Prostate gland (tissue), 2 donors: ENCODE measurements around the gene SEC11A.

Experiments
- POLR2AphosphoS5 ChIP-seq: sonication (generic); formaldehyde crosslinking; IDR thresholded peaks from one replicate; pipeline ENCODE4 v1.6.1; 2017; ENCODE audit warnings: antibody characterized with exemption
- TF ChIP-seq, protein P1 (sequence below), 4 experiments: fragments of 200-600 bp in 2 of 4; fragments of 450-650 bp in 2 of 4; sonication (generic) in 2 of 4; IDR thresholded peaks; 1 replicate in 3 of 4; 2 replicates in 1 of 4; pipeline ENCODE4 v1.5.1; 2016 to 2019; ENCODE audit warnings: antibody characterized with exemption in 4 of 4, mild to moderate bottlenecking in 2 of 4, moderate library complexity in 2 of 4

DNA sequence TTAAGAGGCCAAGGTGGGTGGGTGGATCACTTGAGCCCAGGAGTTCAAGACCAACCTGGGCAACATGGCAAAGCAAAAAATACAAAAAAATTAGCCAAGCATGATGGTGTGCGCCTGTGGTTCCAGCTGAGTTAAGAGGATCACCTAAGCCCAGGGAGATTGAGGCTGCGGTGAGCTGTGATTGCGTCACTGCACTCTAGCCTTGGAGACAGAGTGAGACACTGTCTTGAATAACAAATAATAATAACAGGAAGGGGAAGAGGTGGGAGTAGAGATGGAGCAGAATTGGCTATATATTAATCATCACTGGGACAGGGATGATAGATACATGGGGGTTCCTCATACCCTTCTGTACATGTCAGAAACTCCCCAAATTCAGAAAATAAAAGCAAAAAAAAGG, 34.1 kb downstream of the SEC11A start:
- TF ChIP-seq, protein P1, sequence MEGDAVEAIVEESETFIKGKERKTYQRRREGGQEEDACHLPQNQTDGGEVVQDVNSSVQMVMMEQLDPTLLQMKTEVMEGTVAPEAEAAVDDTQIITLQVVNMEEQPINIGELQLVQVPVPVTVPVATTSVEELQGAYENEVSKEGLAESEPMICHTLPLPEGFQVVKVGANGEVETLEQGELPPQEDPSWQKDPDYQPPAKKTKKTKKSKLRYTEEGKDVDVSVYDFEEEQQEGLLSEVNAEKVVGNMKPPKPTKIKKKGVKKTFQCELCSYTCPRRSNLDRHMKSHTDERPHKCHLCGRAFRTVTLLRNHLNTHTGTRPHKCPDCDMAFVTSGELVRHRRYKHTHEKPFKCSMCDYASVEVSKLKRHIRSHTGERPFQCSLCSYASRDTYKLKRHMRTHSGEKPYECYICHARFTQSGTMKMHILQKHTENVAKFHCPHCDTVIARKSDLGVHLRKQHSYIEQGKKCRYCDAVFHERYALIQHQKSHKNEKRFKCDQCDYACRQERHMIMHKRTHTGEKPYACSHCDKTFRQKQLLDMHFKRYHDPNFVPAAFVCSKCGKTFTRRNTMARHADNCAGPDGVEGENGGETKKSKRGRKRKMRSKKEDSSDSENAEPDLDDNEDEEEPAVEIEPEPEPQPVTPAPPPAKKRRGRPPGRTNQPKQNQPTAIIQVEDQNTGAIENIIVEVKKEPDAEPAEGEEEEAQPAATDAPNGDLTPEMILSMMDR (IDR thresholded peaks at IDR 0.05) = no peak
- no peak for TF ChIP-seq POLR2AphosphoS5
